Mesothelial cell of epicardium (in vitro differentiated cells): ENCODE data around the gene ABR. TPM values are rescaled to one million over a fixed set of nuclear protein-coding genes. Genes with fewer than 3 reads are reported as not detected.

Experiments
- DNase-seq, 2 experiments: peaks; one replicate each; pipeline ENCODE4 v3.0.0; 2021; ENCODE audit warnings: low spot score in 2 of 2; ENCODE audit not compliant: unreplicated experiment in 2 of 2
- H3K27ac Mint-ChIP-seq: 2 replicates; pipeline ENCODE4 v1.8.0; 2021; ENCODE audit warnings: mixed read lengths
- H3K27me3 Mint-ChIP-seq: 2 replicates; pipeline ENCODE4 v1.8.0; 2021; ENCODE audit warnings: low read depth, mixed read lengths
- H3K36me3 Mint-ChIP-seq: 2 replicates; pipeline ENCODE4 v1.8.0; 2021; ENCODE audit warnings: mixed read lengths
- H3K4me1 Mint-ChIP-seq: 2 replicates; pipeline ENCODE4 v1.8.0; 2021; ENCODE audit warnings: mixed read lengths
- H3K4me3 Mint-ChIP-seq: 2 replicates; pipeline ENCODE4 v1.8.0; 2021; ENCODE audit warnings: mild to moderate bottlenecking, moderate library complexity, mixed read lengths
- H3K9me3 Mint-ChIP-seq: 2 replicates; pipeline ENCODE4 v1.8.0; 2021; ENCODE audit warnings: mixed read lengths
- total RNA-seq: library from RNA; stranded (reverse); gene quantifications from 3 replicates; pipeline ENCODE4 v1.2.1, GENCODE V29; 2021
- TF ChIP-seq, protein P1 (sequence below): fragments of 200-600 bp; sonication (generic); IDR thresholded peaks from one replicate; pipeline ENCODE4 v1.5.0; 2021; ENCODE audit warnings: antibody characterized with exemption; ENCODE audit not compliant: unreplicated experiment

Gene ABR
- total RNA-seq, 1 donor from 2014 or later, result 70.1 TPM

DNA sequence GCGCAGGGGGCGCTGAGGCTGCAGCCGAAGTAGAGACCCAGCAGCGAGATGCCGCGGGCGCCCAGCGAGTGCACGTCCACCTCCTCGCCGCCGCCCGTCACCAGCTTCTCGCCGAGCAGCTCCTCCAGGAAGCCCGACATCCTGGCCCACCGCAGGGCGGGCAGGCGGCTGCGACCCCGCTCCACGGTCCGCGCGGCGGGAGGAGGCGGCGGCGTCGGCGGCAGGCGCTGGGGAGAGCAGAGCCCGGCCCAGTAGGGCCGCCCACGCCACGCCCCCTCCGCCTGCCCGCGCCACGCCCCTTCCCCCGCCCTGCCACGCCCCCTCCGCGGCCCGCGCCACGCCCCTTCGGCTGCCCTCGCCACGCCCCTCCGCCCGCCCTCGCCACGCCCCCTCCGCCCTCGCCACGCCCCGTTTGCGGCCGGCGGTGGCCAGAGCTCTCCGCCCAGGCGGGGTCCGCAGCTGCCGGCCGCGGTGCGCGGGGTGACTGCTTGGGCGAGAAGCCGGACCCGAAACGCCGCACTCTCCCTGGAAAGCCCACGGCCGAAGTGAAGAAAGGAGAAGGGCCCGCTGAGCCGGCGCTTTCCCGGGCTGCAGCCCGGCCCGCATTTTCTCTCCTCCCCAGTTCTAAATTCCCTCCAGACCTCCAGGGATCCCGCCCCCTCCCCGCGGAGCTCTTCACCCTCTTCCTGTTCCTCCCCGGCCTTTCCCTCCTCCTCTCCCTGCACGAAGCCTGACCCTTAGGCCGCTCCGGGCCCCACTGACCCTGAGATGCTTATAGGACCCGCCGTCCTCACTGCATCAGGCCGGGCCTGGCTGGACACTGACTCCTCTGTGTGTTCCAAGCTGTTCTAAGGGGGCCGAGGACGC is 200.0 kb downstream of the ABR start, which contains the start of gene NXN:
Gene NXN, minus strand, starts transcription at position 238 of the 867 bp plus-strand sequence.
- H3K4me3 Mint-ChIP-seq, result peak within 1 kb of the TSS; percentile 90
- H3K4me1 Mint-ChIP-seq, result peaks cover 37% of the 10 kb centered on the region
- no peaks in the 10 kb centered on the region for H3K9me3 Mint-ChIP-seq
- H3K27me3 Mint-ChIP-seq, result no peaks in the 10 kb centered on the region
- peak within 1 kb of the TSS; percentile 92 for H3K27ac Mint-ChIP-seq
- H3K36me3 Mint-ChIP-seq, result no peaks in the 10 kb centered on the region
- TF ChIP-seq, protein P1, sequence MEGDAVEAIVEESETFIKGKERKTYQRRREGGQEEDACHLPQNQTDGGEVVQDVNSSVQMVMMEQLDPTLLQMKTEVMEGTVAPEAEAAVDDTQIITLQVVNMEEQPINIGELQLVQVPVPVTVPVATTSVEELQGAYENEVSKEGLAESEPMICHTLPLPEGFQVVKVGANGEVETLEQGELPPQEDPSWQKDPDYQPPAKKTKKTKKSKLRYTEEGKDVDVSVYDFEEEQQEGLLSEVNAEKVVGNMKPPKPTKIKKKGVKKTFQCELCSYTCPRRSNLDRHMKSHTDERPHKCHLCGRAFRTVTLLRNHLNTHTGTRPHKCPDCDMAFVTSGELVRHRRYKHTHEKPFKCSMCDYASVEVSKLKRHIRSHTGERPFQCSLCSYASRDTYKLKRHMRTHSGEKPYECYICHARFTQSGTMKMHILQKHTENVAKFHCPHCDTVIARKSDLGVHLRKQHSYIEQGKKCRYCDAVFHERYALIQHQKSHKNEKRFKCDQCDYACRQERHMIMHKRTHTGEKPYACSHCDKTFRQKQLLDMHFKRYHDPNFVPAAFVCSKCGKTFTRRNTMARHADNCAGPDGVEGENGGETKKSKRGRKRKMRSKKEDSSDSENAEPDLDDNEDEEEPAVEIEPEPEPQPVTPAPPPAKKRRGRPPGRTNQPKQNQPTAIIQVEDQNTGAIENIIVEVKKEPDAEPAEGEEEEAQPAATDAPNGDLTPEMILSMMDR, result no peak
- DNase-seq, result peak; percentile 92 to 95

DNA sequence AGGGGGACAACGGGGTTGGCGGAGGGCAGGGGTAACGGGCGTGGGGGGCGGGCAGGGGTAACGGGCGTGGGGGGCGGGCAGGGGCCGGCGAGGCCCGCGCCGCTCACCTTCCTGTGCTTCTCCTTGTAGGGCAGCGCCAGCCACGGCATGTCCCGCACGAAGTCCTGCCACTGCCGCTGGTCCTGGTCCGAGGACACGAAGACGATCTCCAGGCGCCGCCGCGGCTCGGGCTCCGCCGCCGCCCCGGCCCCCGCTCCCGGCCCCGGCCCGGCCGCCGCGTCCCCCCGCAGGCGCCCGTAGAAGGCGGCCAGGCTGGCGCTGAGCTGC is 200.6 kb downstream of the ABR start:
- Mint-ChIP-seq H3K27ac (no peak overlapping the region), H3K36me3 (peaks cover 2% of the 10 kb centered on the region), H3K4me3 (peak overlapping the region; percentile 63), H3K27me3 (no peaks in the 10 kb centered on the region), H3K9me3 (no peaks in the 10 kb centered on the region), H3K4me1 (peaks cover 40% of the 10 kb centered on the region)
- no peak for DNase-seq
- TF ChIP-seq, protein P1, result no peak

DNA sequence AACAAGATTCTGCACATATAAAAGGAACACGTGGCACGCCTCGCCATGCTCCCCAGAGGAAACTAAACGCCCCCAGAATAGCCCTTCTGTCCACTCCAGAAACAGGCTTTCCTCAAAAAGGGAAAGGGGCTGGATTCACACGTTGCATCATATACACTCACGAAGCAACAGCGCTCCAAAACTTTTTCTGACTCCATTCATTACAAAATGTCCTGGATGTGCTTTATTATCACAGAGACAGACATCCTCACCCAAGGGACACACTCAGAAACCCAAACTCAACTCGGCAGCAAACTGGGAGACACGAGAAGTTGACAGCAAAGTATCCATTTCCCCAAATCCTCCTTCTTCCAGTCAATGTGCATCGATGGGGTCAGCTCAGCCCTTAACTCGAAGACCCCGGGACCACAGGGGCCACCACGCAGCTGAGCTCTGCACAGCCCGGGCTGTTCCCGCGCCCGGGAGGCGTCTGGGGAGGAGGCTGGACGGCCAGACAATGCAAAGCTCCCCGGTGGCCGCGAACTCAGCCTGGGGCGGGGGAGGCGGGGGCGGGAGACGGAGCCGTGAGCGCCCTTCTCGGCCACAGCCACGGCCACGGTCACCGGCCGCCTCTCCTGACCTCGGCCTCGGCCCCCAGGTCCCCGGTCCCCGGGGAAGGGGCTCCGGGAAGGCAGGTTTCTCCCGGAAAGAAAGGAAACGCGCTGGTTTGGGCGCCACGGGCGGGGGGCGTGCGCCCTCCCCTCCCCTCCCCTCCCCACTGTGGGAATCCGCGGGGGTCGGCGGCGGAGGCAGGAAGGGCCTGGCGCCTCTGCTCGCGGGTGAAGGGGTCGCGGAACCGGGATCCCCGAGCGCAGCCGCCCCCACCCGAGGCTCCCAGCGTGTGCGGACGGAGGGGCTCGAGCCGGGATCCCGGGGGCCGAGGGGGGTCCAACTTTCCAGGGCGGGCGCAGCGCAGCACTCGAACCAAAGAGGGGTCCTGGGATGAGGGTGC is 201.4 kb downstream of the ABR start:
- H3K27ac Mint-ChIP-seq, result peak overlapping the region; percentile 93
- TF ChIP-seq, protein P1, result no peak
- no peaks in the 10 kb centered on the region for H3K9me3 Mint-ChIP-seq
- peak overlapping the region; percentile 90 for H3K4me3 Mint-ChIP-seq
- H3K36me3 Mint-ChIP-seq, result peaks cover 2% of the 10 kb centered on the region
- DNase-seq, result peak in 1 of 2 experiments; percentile 60
- peaks cover 42% of the 10 kb centered on the region for H3K4me1 Mint-ChIP-seq
- H3K27me3 Mint-ChIP-seq, result no peaks in the 10 kb centered on the region

DNA sequence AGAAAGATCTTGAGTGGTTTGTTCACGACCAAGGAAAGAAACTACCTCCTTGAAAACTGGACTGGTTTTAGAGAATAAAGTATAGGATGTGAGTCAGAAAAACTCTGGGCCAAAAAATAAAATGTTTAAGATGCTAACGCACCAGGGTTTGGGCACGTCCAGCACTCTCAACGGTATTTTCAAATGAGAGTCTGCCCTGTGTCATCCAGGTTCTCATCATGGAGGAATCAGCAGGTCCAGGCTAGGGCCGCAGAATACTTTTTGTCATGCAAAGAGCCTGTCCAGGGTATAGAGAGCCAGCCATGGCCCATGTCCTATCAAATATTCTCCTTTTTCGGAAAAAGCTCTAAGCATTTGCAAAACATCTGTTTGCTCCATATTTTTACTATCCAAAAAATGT is 202.6 kb downstream of the ABR start:
- H3K27me3 Mint-ChIP-seq, result no peaks in the 10 kb centered on the region
- H3K27ac Mint-ChIP-seq, result peak overlapping the region; percentile 93
- DNase-seq, result no peak
- H3K36me3 Mint-ChIP-seq, result peaks cover 2% of the 10 kb centered on the region
- TF ChIP-seq, protein P1, result no peak
- H3K4me3 Mint-ChIP-seq, result peak overlapping the region; percentile 90
- H3K9me3 Mint-ChIP-seq, result no peaks in the 10 kb centered on the region
- peaks cover 51% of the 10 kb centered on the region for H3K4me1 Mint-ChIP-seq

DNA sequence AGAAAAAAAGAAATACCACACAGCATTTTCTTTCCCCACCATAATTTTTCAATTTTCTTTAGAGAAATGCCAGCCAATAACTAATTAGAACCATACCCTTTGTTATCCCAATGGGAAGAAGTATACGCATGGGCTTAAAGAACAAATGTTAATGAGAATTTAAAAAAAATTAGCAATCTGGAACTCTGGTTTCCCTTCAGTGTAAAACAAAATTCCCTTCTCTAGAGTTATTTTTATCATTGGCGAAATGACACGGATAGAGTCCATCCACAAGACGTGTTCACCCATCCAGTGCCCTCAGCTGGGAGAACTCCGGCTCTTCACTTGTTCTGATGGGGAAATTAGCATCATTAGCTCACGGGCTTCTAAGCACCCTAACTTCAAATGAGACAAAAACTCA is 203.5 kb downstream of the ABR start:
- H3K36me3 Mint-ChIP-seq, result peaks cover 2% of the 10 kb centered on the region
- TF ChIP-seq, protein P1, result no peak
- no peak for DNase-seq
- H3K4me3 Mint-ChIP-seq, result peak overlapping the region; percentile 38
- no peaks in the 10 kb centered on the region for H3K27me3 Mint-ChIP-seq
- H3K9me3 Mint-ChIP-seq, result no peaks in the 10 kb centered on the region
- no peak overlapping the region for H3K27ac Mint-ChIP-seq
- peaks cover 51% of the 10 kb centered on the region for H3K4me1 Mint-ChIP-seq
